OCI-LY7 (cell line): ENCODE results near the gene ATP1A2. TPM values are rescaled to one million over a fixed set of nuclear protein-coding genes. Genes with fewer than 3 reads are reported as not detected.

Experiments used
- BruUV-seq: library from RNA; stranded (reverse); fragments of 400-500 nt; replicated peaks from 2 replicates; lab custom pipeline; 2021; lab: Mats Ljungman, UMichigan
- CTCF ChIA-PET: fragments of 300-600 bp; sonication (Branson Sonifier 250); formaldehyde crosslinking; loops from one replicate; lab custom pipeline; 2022; ENCODE audit warnings: antibody characterized with exemption; ENCODE audit not compliant: unreplicated experiment; lab: Charles Lee
- POLR2A ChIA-PET: fragments of 300-600 bp; sonication (Branson Sonifier 250); formaldehyde crosslinking; loops from one replicate; lab custom pipeline; 2022; ENCODE audit warnings: antibody characterized with exemption; lab: Charles Lee
- DNase-seq: peaks from one replicate; pipeline ENCODE4 v3.0.0-alpha.2; 2015; ENCODE audit warnings: low spot score
- H2AFZ ChIP-seq: fragments of 200-600 bp; sonication (generic), shearing (Covaris generic); 2 replicates; pipeline ENCODE4 v1.6.1; 2014; ENCODE audit warnings: mild to moderate bottlenecking, antibody characterized with exemption, low read length, moderate library complexity
- H3K27ac ChIP-seq: fragments of 200-600 bp; sonication (generic); 2 replicates; pipeline ENCODE4 v1.5.1; 2014; ENCODE audit warnings: mixed run types, low read depth, mild to moderate bottlenecking, moderate library complexity, low read length, inconsistent platforms; ENCODE audit not compliant: poor library complexity, severe bottlenecking
- H3K36me3 ChIP-seq: fragments of 200-600 bp; sonication (generic); 2 replicates; pipeline ENCODE4 v1.6.1; 2014; ENCODE audit warnings: mild to moderate bottlenecking, antibody characterized with exemption, low read length, moderate library complexity, mixed read lengths; ENCODE audit not compliant: insufficient read depth
- H3K4me1 ChIP-seq: fragments of 200-600 bp; sonication (generic); 2 replicates; pipeline ENCODE4 v1.5.1; 2014; ENCODE audit warnings: mild to moderate bottlenecking, low read length; ENCODE audit not compliant: insufficient read depth, poor library complexity, severe bottlenecking
- H3K4me2 ChIP-seq: fragments of 200-600 bp; sonication (generic); 2 replicates; pipeline ENCODE4 v1.6.1; 2014; ENCODE audit warnings: mild to moderate bottlenecking, low read length
- H3K4me3 ChIP-seq: fragments of 200-600 bp; sonication (generic); 2 replicates; pipeline ENCODE4 v1.5.1; 2014; ENCODE audit warnings: mild to moderate bottlenecking, low read depth, low read length; ENCODE audit not compliant: poor library complexity, severe bottlenecking
- H3K79me2 ChIP-seq: fragments of 200-600 bp; sonication (generic); 2 replicates; pipeline ENCODE4 v1.6.1; 2016; ENCODE audit warnings: low read depth, mild to moderate bottlenecking, low read length, moderate library complexity, mixed read lengths; ENCODE audit not compliant: insufficient read depth
- H3K9me2 ChIP-seq: fragments of 200-600 bp; sonication (generic); 2 replicates; pipeline ENCODE4 v1.6.1; 2016; ENCODE audit warnings: mild to moderate bottlenecking, low read length, mixed read lengths; ENCODE audit not compliant: insufficient read depth
- H3K9me3 ChIP-seq: fragments of 200-600 bp; sonication (generic); 2 replicates; pipeline ENCODE4 v1.6.1; 2014; ENCODE audit warnings: mild to moderate bottlenecking, mixed run types, low read length, mixed read lengths
- H4K20me1 ChIP-seq: fragments of 200-600 bp; sonication (generic); 2 replicates; pipeline ENCODE4 v1.6.1; 2014; ENCODE audit warnings: mild to moderate bottlenecking, antibody characterized with exemption, low read length, moderate library complexity, mixed read lengths; ENCODE audit not compliant: insufficient read depth
- EZH2phosphoT487 ChIP-seq: fragments of 200-600 bp; sonication (generic); IDR thresholded peaks from 2 replicates; pipeline ENCODE4 v1.6.1; 2018; ENCODE audit warnings: low read depth, borderline replicate concordance, mild to moderate bottlenecking, mixed run types, antibody characterized with exemption, low read length, moderate library complexity, mixed read lengths
- intact Hi-C: fragments of 100-400 bp; cut with micrococcal nuclease; formaldehyde crosslinking; loops from one replicate; pipeline ENCODE4 v1.10.0; 2022; ENCODE audit not compliant: unreplicated experiment
- total RNA-seq, 2 experiments: library from RNA; depleted of rRNA in 1 of 2; stranded (reverse); fragments of >200 nt in 1 of 2; shearing (Covaris generic) in 1 of 2; gene quantifications; 2 replicates each; pipeline ENCODE4 v1.2.3, GENCODE V29; 2014 to 2022
- TF ChIP-seq, protein P1 (sequence below): fragments of 200-600 bp; sonication (generic); conservative IDR thresholded peaks from 2 replicates; pipeline ENCODE4 v1.5.1; 2014; ENCODE audit warnings: mild to moderate bottlenecking, antibody characterized with exemption, low read length, moderate library complexity, mixed read lengths

The ATP1A2 gene
- total RNA-seq, 2 experiments from 2014 or later: not detected

DNA sequence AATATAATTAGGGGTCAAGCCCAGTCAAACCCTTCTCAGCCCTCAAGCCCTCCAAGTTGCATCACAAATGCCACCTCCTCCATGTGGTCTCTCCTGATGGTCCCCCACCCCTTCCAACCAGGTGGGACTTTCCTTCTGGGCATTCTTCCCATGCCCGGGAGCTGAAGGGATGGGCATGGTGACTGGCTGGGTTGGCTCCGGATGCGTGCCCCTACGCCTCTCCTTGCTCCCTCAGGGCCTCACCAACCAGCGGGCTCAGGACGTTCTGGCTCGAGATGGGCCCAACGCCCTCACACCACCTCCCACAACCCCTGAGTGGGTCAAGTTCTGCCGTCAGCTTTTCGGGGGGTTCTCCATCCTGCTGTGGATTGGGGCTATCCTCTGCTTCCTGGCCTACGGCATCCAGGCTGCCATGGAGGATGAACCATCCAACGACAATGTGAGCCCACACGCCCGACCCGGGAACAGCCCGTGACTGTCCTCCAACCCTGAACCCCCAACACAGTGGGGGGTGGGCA is 7.5 kb downstream of the ATP1A2 start:
- H3K4me1 ChIP-seq: peaks cover 4% of the 10 kb centered on the region
- H3K79me2 ChIP-seq: no peaks in the 10 kb centered on the region
- no peak overlapping the region for H3K4me2 ChIP-seq
- BruUV-seq: no TSS peak
- no peak overlapping the region for H3K4me3 ChIP-seq
- DNase-seq: no peak
- H3K36me3 ChIP-seq: no peaks in the 10 kb centered on the region
- no peak overlapping the region for H2AFZ ChIP-seq
- no peaks in the 10 kb centered on the region for H4K20me1 ChIP-seq
- TF ChIP-seq, protein P1, sequence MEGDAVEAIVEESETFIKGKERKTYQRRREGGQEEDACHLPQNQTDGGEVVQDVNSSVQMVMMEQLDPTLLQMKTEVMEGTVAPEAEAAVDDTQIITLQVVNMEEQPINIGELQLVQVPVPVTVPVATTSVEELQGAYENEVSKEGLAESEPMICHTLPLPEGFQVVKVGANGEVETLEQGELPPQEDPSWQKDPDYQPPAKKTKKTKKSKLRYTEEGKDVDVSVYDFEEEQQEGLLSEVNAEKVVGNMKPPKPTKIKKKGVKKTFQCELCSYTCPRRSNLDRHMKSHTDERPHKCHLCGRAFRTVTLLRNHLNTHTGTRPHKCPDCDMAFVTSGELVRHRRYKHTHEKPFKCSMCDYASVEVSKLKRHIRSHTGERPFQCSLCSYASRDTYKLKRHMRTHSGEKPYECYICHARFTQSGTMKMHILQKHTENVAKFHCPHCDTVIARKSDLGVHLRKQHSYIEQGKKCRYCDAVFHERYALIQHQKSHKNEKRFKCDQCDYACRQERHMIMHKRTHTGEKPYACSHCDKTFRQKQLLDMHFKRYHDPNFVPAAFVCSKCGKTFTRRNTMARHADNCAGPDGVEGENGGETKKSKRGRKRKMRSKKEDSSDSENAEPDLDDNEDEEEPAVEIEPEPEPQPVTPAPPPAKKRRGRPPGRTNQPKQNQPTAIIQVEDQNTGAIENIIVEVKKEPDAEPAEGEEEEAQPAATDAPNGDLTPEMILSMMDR: no peak
- ChIA-PET POLR2A (no interaction called here), CTCF (no interaction called here)
- H3K9me2 ChIP-seq: no peaks in the 10 kb centered on the region
- intact Hi-C loops: no loop called here
- H3K9me3 ChIP-seq: no peaks in the 10 kb centered on the region
- no peak overlapping the region for H3K27ac ChIP-seq

DNA sequence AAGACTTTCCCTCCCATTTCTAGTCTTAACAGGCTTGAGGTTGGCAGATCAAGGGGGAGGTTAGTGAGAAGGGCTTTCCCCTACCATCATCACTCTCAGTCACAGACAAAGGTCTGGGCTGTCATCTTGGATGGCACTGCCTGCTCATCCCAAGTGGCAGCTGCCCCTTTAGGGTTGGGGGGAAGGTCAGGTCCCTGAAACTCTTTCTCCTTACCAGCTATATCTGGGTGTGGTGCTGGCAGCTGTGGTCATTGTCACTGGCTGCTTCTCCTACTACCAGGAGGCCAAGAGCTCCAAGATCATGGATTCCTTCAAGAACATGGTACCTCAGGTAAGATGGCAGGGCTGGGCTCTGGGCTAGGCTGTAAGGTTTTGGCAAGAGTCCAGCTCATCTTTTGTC is 8.2 kb downstream of the ATP1A2 start:
- Histone ChIP-seq H4K20me1 (no peaks in the 10 kb centered on the region), H3K9me2 (no peaks in the 10 kb centered on the region), H3K9me3 (no peaks in the 10 kb centered on the region), H3K4me3 (no peak overlapping the region), H3K27ac (no peak overlapping the region), H3K36me3 (no peaks in the 10 kb centered on the region), H3K4me2 (no peak overlapping the region), H3K79me2 (no peaks in the 10 kb centered on the region), H2AFZ (no peak overlapping the region), H3K4me1 (peaks cover 4% of the 10 kb centered on the region)
- DNase-seq: no peak
- BruUV-seq: no TSS peak
- no peak for TF ChIP-seq EZH2phosphoT487
- TF ChIP-seq, protein P1: no peak
- intact Hi-C loops: no loop called here
- CTCF ChIA-PET: no interaction called here
- POLR2A ChIA-PET: no interaction called here

DNA sequence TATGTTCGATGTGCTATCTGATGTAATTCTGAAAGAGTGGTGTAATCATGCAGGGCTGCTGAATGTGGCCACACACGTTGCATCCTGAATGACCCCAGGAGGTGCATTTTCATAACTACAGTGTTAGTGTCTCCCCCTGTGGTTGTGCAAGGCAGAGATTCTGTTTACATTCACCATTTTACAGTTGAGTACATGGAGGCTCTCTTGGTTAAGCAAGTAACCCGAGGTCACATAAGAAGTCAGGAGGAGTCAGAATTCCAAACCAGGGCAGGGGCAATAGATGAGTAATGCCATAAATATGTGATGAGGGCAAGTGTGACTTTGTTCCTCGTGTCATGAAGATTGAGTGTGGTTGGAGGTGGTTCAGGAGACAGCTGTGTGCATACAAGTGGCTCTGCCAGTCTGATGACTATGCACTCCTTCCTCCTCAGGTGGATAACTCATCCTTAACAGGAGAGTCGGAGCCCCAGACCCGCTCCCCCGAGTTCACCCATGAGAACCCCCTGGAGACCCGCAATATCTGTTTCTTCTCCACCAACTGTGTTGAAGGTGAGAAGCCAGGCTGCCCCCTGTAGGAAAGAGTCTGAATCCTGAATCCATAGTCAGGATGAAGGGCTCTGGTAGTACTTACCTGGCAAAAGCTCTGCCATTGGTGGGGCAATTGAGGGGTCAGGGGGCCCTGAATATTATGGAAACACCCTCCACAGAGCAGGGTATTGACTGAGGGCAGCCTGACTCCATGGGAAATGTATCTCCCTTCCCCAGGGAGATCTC is 9.3 kb downstream of the ATP1A2 start:
- Histone ChIP-seq H3K36me3 (no peaks in the 10 kb centered on the region), H3K9me2 (no peaks in the 10 kb centered on the region), H3K4me3 (no peak overlapping the region), H4K20me1 (no peaks in the 10 kb centered on the region), H3K79me2 (no peaks in the 10 kb centered on the region), H3K4me2 (no peak overlapping the region), H3K4me1 (no peaks in the 10 kb centered on the region), H3K9me3 (no peaks in the 10 kb centered on the region), H3K27ac (no peak overlapping the region), H2AFZ (no peak overlapping the region)
- intact Hi-C loops: no loop called here
- DNase-seq: no peak
- POLR2A ChIA-PET: no interaction called here
- CTCF ChIA-PET: no interaction called here
- no peak for TF ChIP-seq EZH2phosphoT487
- TF ChIP-seq, protein P1: no peak
- no TSS peak for BruUV-seq
